Spleen (tissue), 7 donors: ENCODE measurements around the gene CDKL2.

Experiments used
- POLR2A ChIP-seq, 3 donors: fragments of 450-650 bp; IDR thresholded peaks; one replicate each; pipeline ENCODE4 v1.5.1; 2017; ENCODE audit warnings: antibody characterized with exemption in 3 of 3, mild to moderate bottlenecking in 1 of 3
- TF ChIP-seq, protein P1 (sequence below), 11 experiments: fragments of 200-600 bp in 7 of 11; fragments of 450-650 bp in 4 of 11; sonication (generic) in 4 of 11; IDR thresholded peaks in 8 of 11; conservative IDR thresholded peaks in 3 of 11; 1 replicate in 7 of 11; 2 replicates in 4 of 11; pipeline versions ENCODE4 v1.4.0 to v1.8.0; 2016 to 2021; ENCODE audit warnings: antibody characterized with exemption in 11 of 11, inconsistent platforms in 4 of 11, mild to moderate bottlenecking in 1 of 11
- donor health status: DM: no; HTN: no; CAD: no; lungs with moderate emphysema.
- donor health status: DM: no; HTN: no; CAD: no.
- donor health status: DM: no; HTN: no; CAD: no.

DNA sequence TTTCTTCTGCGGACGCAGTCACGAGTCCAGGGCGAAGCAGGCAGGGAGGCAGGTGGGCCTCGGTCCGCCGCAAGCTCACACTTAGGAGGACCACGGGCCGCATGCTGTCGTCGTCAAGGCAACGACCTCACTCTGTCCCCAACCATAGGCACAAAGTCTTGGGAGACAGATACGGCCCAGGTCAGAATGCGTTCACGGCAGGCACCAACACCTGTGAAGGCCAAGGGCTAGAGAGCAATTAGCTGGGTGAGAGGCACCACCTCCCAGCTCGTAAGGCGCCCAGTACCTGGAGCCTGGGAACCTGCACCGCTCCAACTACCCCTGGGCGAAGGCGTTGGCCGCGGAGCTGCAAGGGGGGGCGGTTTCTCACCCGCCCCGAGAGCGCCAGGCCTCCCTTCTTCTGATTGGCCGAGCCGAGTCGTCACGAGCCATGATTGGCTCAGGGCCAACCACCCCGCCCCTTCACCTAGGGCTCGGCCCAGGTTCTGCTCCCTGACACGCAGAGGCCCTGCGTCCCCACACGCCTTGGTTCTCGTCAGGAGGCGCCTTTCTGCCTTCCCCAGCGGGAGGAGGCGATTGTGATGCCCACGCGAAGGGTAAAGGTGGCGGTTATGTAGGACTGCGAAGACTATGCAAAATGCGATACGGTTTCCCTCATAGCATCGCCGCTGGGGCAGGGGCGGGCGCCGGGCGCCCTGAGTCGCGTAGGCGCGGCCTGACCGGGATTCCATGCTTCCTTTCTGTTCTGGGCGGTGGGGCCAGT is at the start of gene CDKL2:
- TF ChIP-seq, protein P1, sequence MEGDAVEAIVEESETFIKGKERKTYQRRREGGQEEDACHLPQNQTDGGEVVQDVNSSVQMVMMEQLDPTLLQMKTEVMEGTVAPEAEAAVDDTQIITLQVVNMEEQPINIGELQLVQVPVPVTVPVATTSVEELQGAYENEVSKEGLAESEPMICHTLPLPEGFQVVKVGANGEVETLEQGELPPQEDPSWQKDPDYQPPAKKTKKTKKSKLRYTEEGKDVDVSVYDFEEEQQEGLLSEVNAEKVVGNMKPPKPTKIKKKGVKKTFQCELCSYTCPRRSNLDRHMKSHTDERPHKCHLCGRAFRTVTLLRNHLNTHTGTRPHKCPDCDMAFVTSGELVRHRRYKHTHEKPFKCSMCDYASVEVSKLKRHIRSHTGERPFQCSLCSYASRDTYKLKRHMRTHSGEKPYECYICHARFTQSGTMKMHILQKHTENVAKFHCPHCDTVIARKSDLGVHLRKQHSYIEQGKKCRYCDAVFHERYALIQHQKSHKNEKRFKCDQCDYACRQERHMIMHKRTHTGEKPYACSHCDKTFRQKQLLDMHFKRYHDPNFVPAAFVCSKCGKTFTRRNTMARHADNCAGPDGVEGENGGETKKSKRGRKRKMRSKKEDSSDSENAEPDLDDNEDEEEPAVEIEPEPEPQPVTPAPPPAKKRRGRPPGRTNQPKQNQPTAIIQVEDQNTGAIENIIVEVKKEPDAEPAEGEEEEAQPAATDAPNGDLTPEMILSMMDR (IDR thresholded peaks at IDR 0.05 in 8 of 11, conservative IDR thresholded peaks at IDR 0.05 in 3 of 11): no peak
- no peak for TF ChIP-seq POLR2A (IDR thresholded peaks at IDR 0.05)
